Activated naive CD4-positive, alpha-beta T cell treated with anti-CD3 and anti-CD28 coated beads, Interleukin-2, amount 10 ng/mL, durations not matched to agents 5 hours and 36 hours (primary cell): ENCODE results near the gene CT45A2. TPM values are rescaled to one million over a fixed set of nuclear protein-coding genes. Genes with fewer than 3 reads are reported as not detected.

Source experiments
- total RNA-seq, 2 experiments: library from RNA; stranded (reverse); gene quantifications; one replicate each; pipeline ENCODE4 v1.2.3, GENCODE V29; 2021

The CT45A2 gene
- not detected for total RNA-seq

GRCh38 chrX:135819912-135820311 lies at the start of gene CT45A2:
CT45A2 (minus strand) TSS chrX:135820012; CDS start chrX:135816265, 3,747 bp downstream.

GRCh38 chrX:135854438-135854837 lies 34.6 kb upstream of the CT45A2 start, which contains the start of gene CT45A8:
CT45A8 (minus strand) TSS chrX:135854538; CDS start chrX:135850783, 3,755 bp downstream.

DNA sequence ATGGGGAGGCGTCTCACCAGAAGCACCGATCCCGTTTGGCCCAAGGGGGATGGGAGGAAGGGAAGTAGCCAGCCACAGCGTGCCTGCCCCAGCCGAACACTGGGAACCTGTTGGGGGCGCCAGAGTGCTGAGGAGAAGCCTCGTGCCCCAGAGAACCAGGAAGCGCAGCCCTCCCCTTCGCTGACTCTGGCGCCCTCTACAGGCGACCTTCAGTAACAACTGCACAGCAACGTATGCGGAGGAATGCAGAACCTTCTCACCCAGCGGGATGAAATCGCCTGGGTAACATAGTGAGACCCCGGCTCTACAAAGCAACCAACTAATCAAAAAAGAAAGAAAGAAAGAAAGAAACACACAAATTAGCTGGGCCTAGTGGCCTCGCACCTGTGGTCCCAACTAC lies 17.4 kb upstream of the CT45A2 start, which contains the start of gene CT45A7:
CT45A7 (minus strand) TSS at position 101 of the 400 bp plus-strand sequence. CDS start 3,747 bp downstream, outside the sequence.

DNA sequence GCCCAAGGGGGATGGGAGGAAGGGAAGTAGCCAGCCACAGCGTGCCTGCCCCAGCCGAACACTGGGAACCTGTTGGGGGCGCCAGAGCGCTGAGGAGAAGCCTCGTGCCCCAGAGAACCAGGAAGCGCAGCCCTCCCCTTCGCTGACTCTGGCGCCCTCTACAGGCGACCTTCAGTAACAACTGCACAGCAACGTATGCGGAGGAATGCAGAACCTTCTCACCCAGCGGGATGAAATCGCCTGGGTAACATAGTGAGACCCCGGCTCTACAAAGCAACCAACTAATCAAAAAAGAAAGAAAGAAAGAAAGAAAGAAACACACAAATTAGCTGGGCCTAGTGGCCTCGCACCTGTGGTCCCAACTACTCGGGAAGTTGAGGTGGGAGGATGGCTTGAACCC lies 17.1 kb downstream of the CT45A2 start, which contains the start of gene CT45A6:
CT45A6 (minus strand) TSS at position 101 of the 400 bp plus-strand sequence. CDS start 3,794 bp downstream, outside the sequence.

GRCh38 chrX:135785403-135785802 lies 34.4 kb downstream of the CT45A2 start, which contains the start of gene CT45A5:
CT45A5 (minus strand) TSS chrX:135785503; CDS start chrX:135781729, 3,774 bp downstream.

DNA sequence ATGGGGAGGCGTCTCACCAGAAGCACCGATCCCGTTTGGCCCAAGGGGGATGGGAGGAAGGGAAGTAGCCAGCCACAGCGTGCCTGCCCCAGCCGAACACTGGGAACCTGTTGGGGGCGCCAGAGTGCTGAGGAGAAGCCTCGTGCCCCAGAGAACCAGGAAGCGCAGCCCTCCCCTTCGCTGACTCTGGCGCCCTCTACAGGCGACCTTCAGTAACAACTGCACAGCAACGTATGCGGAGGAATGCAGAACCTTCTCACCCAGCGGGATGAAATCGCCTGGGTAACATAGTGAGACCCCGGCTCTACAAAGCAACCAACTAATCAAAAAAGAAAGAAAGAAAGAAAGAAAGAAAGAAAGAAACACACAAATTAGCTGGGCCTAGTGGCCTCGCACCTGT lies 51.7 kb downstream of the CT45A2 start, which contains the start of gene CT45A3:
CT45A3 (minus strand) TSS at position 101 of the 400 bp plus-strand sequence. CDS start 3,747 bp downstream, outside the sequence.

Other genes starting within 250 kb of the CT45A2 start
- gene CT45A1, start 106.4 kb downstream of the CT45A2 start, total RNA-seq, result not detected
- not detected for gene CT45A3, start 51.8 kb downstream of the CT45A2 start, total RNA-seq
- gene CT45A5, start 34.5 kb downstream of the CT45A2 start, total RNA-seq, result not detected
- not detected for gene CT45A6, start 17.2 kb downstream of the CT45A2 start, total RNA-seq
- not detected for gene CT45A7, start 17.3 kb upstream of the CT45A2 start, total RNA-seq
- gene CT45A8, start 34.5 kb upstream of the CT45A2 start, total RNA-seq, result not detected
- not detected for gene CT45A9, start 51.8 kb upstream of the CT45A2 start, total RNA-seq
- not detected for gene CT45A10, start 73.4 kb upstream of the CT45A2 start, total RNA-seq
- not detected for gene SAGE1, start 73.7 kb upstream of the CT45A2 start, total RNA-seq
- gene MMGT1, start 154.0 kb upstream of the CT45A2 start, total RNA-seq, result 10 to 100 TPM; 22.1 TPM
- 10 to 100 TPM; 15.7 to 16.1 TPM for gene SLC9A6, start 165.4 kb upstream of the CT45A2 start, total RNA-seq